Astrocyte (in vitro differentiated cells and primary cell): ENCODE measurements around the gene SMC1A. TPM values are rescaled to one million over a fixed set of nuclear protein-coding genes. Genes with fewer than 3 reads are reported as not detected.
A peak's percentile ranks its signal among the peaks of the same experiment; 100 is the strongest.
"Not testable (repeated sequence)": the region's sequence is repeated elsewhere in the genome, so short reads cannot be mapped to it uniquely, and the experiment has no call there.

Experiments used
- DNase-seq: peaks from one replicate; pipeline ENCODE4 v3.0.0-alpha.2; 2010; ENCODE audit warnings: low read depth
- FAIRE-seq: peaks from 2 replicates; lab custom pipeline; 2011; peaks lifted over from hg19 to GRCh38; lab: Jason Lieb, UNC
- H2AFZ ChIP-seq: 2 replicates; pipeline ENCODE4 v1.6.0; 2012; ENCODE audit warnings: low read depth, low read length, inconsistent platforms
- H3K27ac ChIP-seq: 2 replicates; pipeline ENCODE4 v1.5.1; 2011; ENCODE audit warnings: low read depth, low read length, inconsistent platforms
- H3K27me3 ChIP-seq: 2 replicates; pipeline ENCODE4 v1.6.0; 2011; ENCODE audit warnings: low read length, inconsistent platforms; ENCODE audit not compliant: insufficient read depth
- H3K36me3 ChIP-seq: 2 replicates; pipeline ENCODE4 v1.5.1; 2011; ENCODE audit warnings: low read length, inconsistent platforms; ENCODE audit not compliant: insufficient read depth
- H3K4me1 ChIP-seq: 2 replicates; pipeline ENCODE4 v1.5.1; 2011; ENCODE audit warnings: low read length, inconsistent platforms; ENCODE audit not compliant: insufficient read depth
- H3K4me2 ChIP-seq: 2 replicates; pipeline ENCODE4 v1.6.0; 2012; ENCODE audit warnings: low read length, inconsistent platforms
- H3K4me3 ChIP-seq: 2 replicates; pipeline ENCODE4 v1.5.1; 2011; ENCODE audit warnings: low read depth, mild to moderate bottlenecking, low read length, inconsistent platforms; ENCODE audit not compliant: insufficient read depth
- H3K79me2 ChIP-seq: 2 replicates; pipeline ENCODE4 v1.6.0; 2012; ENCODE audit warnings: mild to moderate bottlenecking, low read length, inconsistent platforms; ENCODE audit not compliant: insufficient read depth
- H3K9ac ChIP-seq: 2 replicates; pipeline ENCODE4 v1.6.0; 2012; ENCODE audit warnings: mild to moderate bottlenecking, low read length, inconsistent platforms
- H3K9me3 ChIP-seq: 2 replicates; pipeline ENCODE4 v1.5.1; 2012; ENCODE audit warnings: low read depth, mild to moderate bottlenecking, low read length, inconsistent platforms; ENCODE audit not compliant: insufficient read depth
- H4K20me1 ChIP-seq: 2 replicates; pipeline ENCODE4 v1.6.0; 2012; ENCODE audit warnings: low read length, inconsistent platforms; ENCODE audit not compliant: insufficient read depth
- H3K27ac Mint-ChIP-seq: one replicate; pipeline ENCODE4 v1.8.0; 2021; ENCODE audit warnings: mild to moderate bottlenecking, mixed read lengths; ENCODE audit not compliant: unreplicated experiment
- H3K27me3 Mint-ChIP-seq: one replicate; pipeline ENCODE4 v1.8.0; 2021; ENCODE audit warnings: low read depth, mixed read lengths; ENCODE audit not compliant: unreplicated experiment
- H3K36me3 Mint-ChIP-seq: one replicate; pipeline ENCODE4 v1.8.0; 2021; ENCODE audit warnings: low read depth, mixed read lengths; ENCODE audit not compliant: unreplicated experiment
- H3K4me1 Mint-ChIP-seq: one replicate; pipeline ENCODE4 v1.8.0; 2021; ENCODE audit warnings: low read depth, mixed read lengths; ENCODE audit not compliant: unreplicated experiment
- H3K4me3 Mint-ChIP-seq: one replicate; pipeline ENCODE4 v1.8.0; 2021; ENCODE audit warnings: mild to moderate bottlenecking, moderate library complexity, mixed read lengths; ENCODE audit not compliant: unreplicated experiment
- H3K9me3 Mint-ChIP-seq: one replicate; pipeline ENCODE4 v1.8.0; 2021; ENCODE audit warnings: mild to moderate bottlenecking, mixed read lengths; ENCODE audit not compliant: unreplicated experiment
- EZH2 ChIP-seq: IDR thresholded peaks from 2 replicates; pipeline ENCODE4 v1.6.1; 2012; ENCODE audit warnings: mild to moderate bottlenecking, low read length, inconsistent platforms; ENCODE audit not compliant: insufficient read depth
- total RNA-seq: library from RNA; stranded (reverse); gene quantifications from 2 replicates; pipeline ENCODE4 v1.2.1, GENCODE V29; 2021
- TF ChIP-seq, protein P1 (sequence below): IDR thresholded peaks from 2 replicates; pipeline ENCODE4 v1.5.1; 2011; ENCODE audit warnings: low read depth, mild to moderate bottlenecking, inconsistent platforms, low read length, moderate library complexity; ENCODE audit not compliant: insufficient read depth

The SMC1A gene
- total RNA-seq, 1 donor from 2014 or later = 31.9 TPM

DNA sequence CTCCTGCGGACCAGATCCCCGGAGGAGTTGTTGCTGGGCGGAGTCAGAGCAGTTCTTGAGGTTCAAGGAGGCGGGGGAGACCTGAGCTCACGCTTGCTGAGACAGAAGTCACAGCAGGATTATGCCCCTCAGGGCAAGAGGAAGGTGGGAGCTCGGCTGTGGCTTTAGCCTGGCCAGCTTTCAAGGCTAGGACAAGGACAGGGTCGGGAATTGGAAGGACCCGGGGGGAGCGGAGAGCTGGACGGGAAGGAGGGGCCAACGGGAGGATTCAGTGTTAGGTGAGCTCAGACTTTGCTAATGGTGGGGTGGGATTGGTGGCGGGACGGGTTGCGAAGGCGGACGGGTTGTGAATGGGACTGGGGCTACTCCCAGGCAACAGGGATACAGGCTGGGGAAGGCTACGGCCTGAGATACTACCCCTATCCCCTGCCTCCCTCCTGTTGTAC, 430 bp upstream of the SMC1A start, which contains the start of gene RIBC1:
Gene RIBC1, plus strand, starts transcription at position 13 of the 446 bp plus-strand sequence. CDS start 3,404 bp downstream, outside the sequence.
- FAIRE-seq = no peak
- Mint-ChIP-seq H3K9me3 (no peaks in the 10 kb centered on the region), H3K27me3 (no peaks in the 10 kb centered on the region), H3K4me3 (peak within 1 kb of the TSS; percentile 92), H3K27ac (peak within 1 kb of the TSS; percentile 85), H3K36me3 (peaks cover 2% of the 10 kb centered on the region), H3K4me1 (peaks cover 11% of the 10 kb centered on the region)
- TF ChIP-seq, protein P1, sequence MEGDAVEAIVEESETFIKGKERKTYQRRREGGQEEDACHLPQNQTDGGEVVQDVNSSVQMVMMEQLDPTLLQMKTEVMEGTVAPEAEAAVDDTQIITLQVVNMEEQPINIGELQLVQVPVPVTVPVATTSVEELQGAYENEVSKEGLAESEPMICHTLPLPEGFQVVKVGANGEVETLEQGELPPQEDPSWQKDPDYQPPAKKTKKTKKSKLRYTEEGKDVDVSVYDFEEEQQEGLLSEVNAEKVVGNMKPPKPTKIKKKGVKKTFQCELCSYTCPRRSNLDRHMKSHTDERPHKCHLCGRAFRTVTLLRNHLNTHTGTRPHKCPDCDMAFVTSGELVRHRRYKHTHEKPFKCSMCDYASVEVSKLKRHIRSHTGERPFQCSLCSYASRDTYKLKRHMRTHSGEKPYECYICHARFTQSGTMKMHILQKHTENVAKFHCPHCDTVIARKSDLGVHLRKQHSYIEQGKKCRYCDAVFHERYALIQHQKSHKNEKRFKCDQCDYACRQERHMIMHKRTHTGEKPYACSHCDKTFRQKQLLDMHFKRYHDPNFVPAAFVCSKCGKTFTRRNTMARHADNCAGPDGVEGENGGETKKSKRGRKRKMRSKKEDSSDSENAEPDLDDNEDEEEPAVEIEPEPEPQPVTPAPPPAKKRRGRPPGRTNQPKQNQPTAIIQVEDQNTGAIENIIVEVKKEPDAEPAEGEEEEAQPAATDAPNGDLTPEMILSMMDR = no peak
- TF ChIP-seq EZH2 = no peak
- Histone ChIP-seq H3K27ac (peak within 1 kb of the TSS; percentile 95), H3K79me2 (peaks cover 41% of the 10 kb centered on the region), H3K36me3 (no peaks in the 10 kb centered on the region), H3K4me2 (peak within 1 kb of the TSS; percentile 97), H3K4me3 (peak within 1 kb of the TSS; percentile 87), H3K4me1 (peaks cover 17% of the 10 kb centered on the region), H3K27me3 (no peaks in the 10 kb centered on the region), H4K20me1 (peaks cover 25% of the 10 kb centered on the region), H3K9me3 (no peaks in the 10 kb centered on the region), H2AFZ (peak within 1 kb of the TSS; percentile 86), H3K9ac (peak within 1 kb of the TSS; percentile 99)
- no peak for DNase-seq

DNA sequence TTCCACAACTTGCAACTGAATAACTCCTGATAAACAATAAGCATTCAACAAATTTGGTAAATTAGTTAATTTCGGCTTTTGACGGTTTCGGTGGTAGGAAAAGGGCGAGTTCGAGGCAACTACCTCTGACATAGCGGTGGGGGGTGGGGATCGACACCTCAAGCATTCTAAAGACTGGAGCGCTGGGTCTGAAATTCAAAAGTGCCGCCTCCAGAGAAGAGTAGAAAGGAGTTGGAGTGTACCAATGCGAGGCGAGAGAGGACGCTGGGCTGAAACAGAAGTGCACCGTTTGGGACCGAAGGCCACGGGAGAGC, 725 bp downstream of the SMC1A start:
- Histone ChIP-seq H2AFZ (peak overlapping the region; percentile 86), H3K36me3 (no peaks in the 10 kb centered on the region), H3K27me3 (no peaks in the 10 kb centered on the region), H3K79me2 (peaks cover 51% of the 10 kb centered on the region), H3K27ac (peak overlapping the region; percentile 95), H3K4me3 (peak overlapping the region; percentile 87), H3K4me1 (peaks cover 17% of the 10 kb centered on the region), H3K4me2 (peak overlapping the region; percentile 97), H3K9me3 (no peaks in the 10 kb centered on the region), H3K9ac (peak overlapping the region; percentile 99), H4K20me1 (peaks cover 25% of the 10 kb centered on the region)
- H3K4me1 Mint-ChIP-seq = peaks cover 11% of the 10 kb centered on the region
- peak overlapping the region; percentile 92 for H3K4me3 Mint-ChIP-seq
- FAIRE-seq (no peak), DNase-seq (no peak)
- TF ChIP-seq, protein P1 = no peak
- no peak for TF ChIP-seq EZH2
- H3K36me3 Mint-ChIP-seq = no peaks in the 10 kb centered on the region
- H3K27me3 Mint-ChIP-seq = no peaks in the 10 kb centered on the region
- H3K27ac Mint-ChIP-seq = peak overlapping the region; percentile 69
- H3K9me3 Mint-ChIP-seq = no peaks in the 10 kb centered on the region

DNA sequence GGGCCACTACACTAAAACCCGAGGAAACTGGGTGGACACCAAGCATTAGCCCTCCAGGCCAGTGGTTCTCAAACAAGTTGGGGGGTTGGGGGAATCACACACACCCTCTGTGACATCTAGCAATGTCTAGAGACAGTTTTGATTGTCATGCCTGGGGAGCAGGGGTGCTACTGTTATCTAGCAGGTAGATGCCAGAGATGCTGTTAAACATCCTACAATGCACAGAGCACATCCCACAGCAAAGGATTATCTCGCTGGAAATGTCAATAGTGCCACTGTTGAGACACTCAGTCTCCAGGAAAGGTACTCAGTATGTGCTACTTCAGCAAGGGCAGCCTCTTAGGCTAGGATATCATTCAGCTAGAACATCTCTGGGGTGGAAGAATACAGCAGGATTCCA, 1.3 kb downstream of the SMC1A start:
- peaks cover 17% of the 10 kb centered on the region for H3K4me1 ChIP-seq
- Mint-ChIP-seq H3K4me3 (peak overlapping the region; percentile 92), H3K4me1 (peaks cover 11% of the 10 kb centered on the region), H3K9me3 (no peaks in the 10 kb centered on the region), H3K36me3 (no peaks in the 10 kb centered on the region), H3K27me3 (no peaks in the 10 kb centered on the region), H3K27ac (no peak overlapping the region)
- FAIRE-seq = no peak
- H3K27ac ChIP-seq = no peak overlapping the region
- no peaks in the 10 kb centered on the region for H3K36me3 ChIP-seq
- peaks cover 25% of the 10 kb centered on the region for H4K20me1 ChIP-seq
- peak overlapping the region; percentile 97 for H3K4me2 ChIP-seq
- peak overlapping the region; percentile 87 for H3K4me3 ChIP-seq
- no peaks in the 10 kb centered on the region for H3K9me3 ChIP-seq
- peaks cover 56% of the 10 kb centered on the region for H3K79me2 ChIP-seq
- H2AFZ ChIP-seq = no peak overlapping the region
- no peak for DNase-seq
- H3K27me3 ChIP-seq = no peaks in the 10 kb centered on the region
- peak overlapping the region; percentile 99 for H3K9ac ChIP-seq
- no peak for TF ChIP-seq EZH2
- TF ChIP-seq, protein P1 = no peak

DNA sequence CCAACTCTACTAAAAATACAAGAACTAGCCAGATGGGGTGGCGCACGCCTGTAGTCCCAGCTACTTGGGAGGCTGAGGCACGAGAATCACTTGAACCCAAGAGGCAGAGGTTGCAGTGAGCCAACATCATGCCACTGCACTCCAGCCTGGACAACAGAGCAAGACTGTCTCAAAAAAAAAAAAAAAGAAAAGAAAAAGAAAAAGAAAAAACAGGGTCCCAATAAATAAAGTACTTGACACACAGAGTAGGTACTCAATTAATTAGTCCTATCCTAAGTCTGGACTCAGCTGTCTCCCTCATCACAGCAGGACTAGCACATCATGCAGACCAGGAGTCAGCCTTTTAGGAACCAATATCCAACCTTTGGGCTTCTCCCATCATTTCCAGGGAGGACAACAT, 2.1 kb downstream of the SMC1A start:
- FAIRE-seq, H3K27me3 ChIP-seq, H3K9me3 ChIP-seq, H3K27ac ChIP-seq, H3K4me3 ChIP-seq, H3K27me3 Mint-ChIP-seq, H3K9me3 Mint-ChIP-seq, H3K36me3 ChIP-seq, H3K4me3 Mint-ChIP-seq, H3K4me2 ChIP-seq, H3K36me3 Mint-ChIP-seq, H2AFZ ChIP-seq, H3K27ac Mint-ChIP-seq, H3K9ac ChIP-seq, DNase-seq: not testable (repeated sequence)
- Histone ChIP-seq H4K20me1 (peaks cover 25% of the 10 kb centered on the region), H3K4me1 (peaks cover 17% of the 10 kb centered on the region), H3K79me2 (peaks cover 57% of the 10 kb centered on the region)
- H3K4me1 Mint-ChIP-seq = peaks cover 11% of the 10 kb centered on the region
